CD14-positive monocyte (primary cell): ENCODE measurements around the gene SLC38A6. TPM values are rescaled to one million over a fixed set of nuclear protein-coding genes. Genes with fewer than 3 reads are reported as not detected.

Experiments
- DNase-seq, 3 donors: peaks; one replicate each; pipeline ENCODE4 v3.0.0-alpha.2; 2011 to 2022
- H2AFZ ChIP-seq: 2 replicates; pipeline ENCODE4 v1.6.0; 2012; ENCODE audit warnings: mild to moderate bottlenecking, low read depth, low read length, inconsistent platforms; ENCODE audit not compliant: insufficient read depth, poor library complexity, severe bottlenecking
- H3K27ac ChIP-seq, 2 donors: 1 replicate in 1 of 2; 2 replicates in 1 of 2; pipeline ENCODE4 v1.5.1; 2012 to 2013; ENCODE audit warnings: low read length in 2 of 2, control low read depth in 1 of 2, inconsistent platforms in 1 of 2, low read depth in 1 of 2, mild to moderate bottlenecking in 1 of 2
- H3K27me3 ChIP-seq, 2 donors: one replicate each; pipeline versions ENCODE4 v1.6.0 to v1.6.1; 2011 to 2013; ENCODE audit warnings: low read length in 2 of 2; ENCODE audit not compliant: control insufficient read depth in 2 of 2, insufficient read depth in 2 of 2
- H3K36me3 ChIP-seq, 2 donors: replicated peaks in 1 of 2; 1 replicate in 1 of 2; 2 replicates in 1 of 2; pipeline versions ENCODE4 v1.5.1 to v1.6.1; 2012 to 2013; ENCODE audit warnings: low read length in 2 of 2, control low read depth in 1 of 2, inconsistent platforms in 1 of 2, mild to moderate bottlenecking in 1 of 2; ENCODE audit not compliant: insufficient read depth in 2 of 2, control insufficient read depth in 1 of 2
- H3K4me1 ChIP-seq, 2 donors: 1 replicate in 1 of 2; 2 replicates in 1 of 2; pipeline versions ENCODE4 v1.5.1 to v1.6.1; 2012 to 2013; ENCODE audit warnings: low read length in 2 of 2, control low read depth in 1 of 2, inconsistent platforms in 1 of 2, mild to moderate bottlenecking in 1 of 2, moderate library complexity in 1 of 2; ENCODE audit not compliant: insufficient read depth in 2 of 2, control insufficient read depth in 1 of 2
- H3K4me2 ChIP-seq: replicated peaks from 2 replicates; pipeline ENCODE3; 2012; ENCODE audit warnings: low read length, moderate library complexity, mild to moderate bottlenecking; ENCODE audit not compliant: poor library complexity, severe bottlenecking; ENCODE audit errors: extremely low read depth
- H3K4me3 ChIP-seq, 3 experiments: fragments of 200-600 bp in 1 of 3; sonication (generic) in 1 of 3; replicated peaks in 1 of 3; 1 replicate in 2 of 3; 2 replicates in 1 of 3; pipeline ENCODE4 v1.5.1; 2011 to 2013; ENCODE audit warnings: low read length in 3 of 3, mild to moderate bottlenecking in 3 of 3, control low read depth in 2 of 3, low read depth in 2 of 3, inconsistent platforms in 1 of 3, moderate library complexity in 1 of 3
- H3K79me2 ChIP-seq: 2 replicates; pipeline ENCODE4 v1.6.0; 2012; ENCODE audit warnings: mild to moderate bottlenecking, control low read depth, inconsistent platforms, low read length, moderate library complexity; ENCODE audit not compliant: insufficient read depth
- H3K9ac ChIP-seq: 2 replicates; pipeline ENCODE4 v1.6.0; 2017; ENCODE audit warnings: low read length, mild to moderate bottlenecking; ENCODE audit not compliant: insufficient read depth, poor library complexity, severe bottlenecking
- H3K9me3 ChIP-seq, 2 donors: replicated peaks in 1 of 2; 1 replicate in 1 of 2; 2 replicates in 1 of 2; pipeline versions ENCODE4 v1.5.1 to v1.6.1; 2012 to 2013; ENCODE audit warnings: low read length in 2 of 2, control low read depth in 1 of 2; ENCODE audit not compliant: control insufficient read depth in 1 of 2, insufficient read depth in 1 of 2
- H4K20me1 ChIP-seq: 2 replicates; pipeline ENCODE4 v1.6.0; 2012; ENCODE audit warnings: mild to moderate bottlenecking, low read length, control low read depth, moderate library complexity; ENCODE audit not compliant: insufficient read depth
- H3K27ac Mint-ChIP-seq, 7 donors: one replicate each; pipeline ENCODE4 v1.8.0; 2020; ENCODE audit warnings: mild to moderate bottlenecking in 7 of 7, mixed read lengths in 7 of 7, moderate library complexity in 6 of 7, inconsistent platforms in 2 of 7
- H3K27me3 Mint-ChIP-seq, 3 donors: one replicate each; pipeline ENCODE4 v1.8.0; 2021 to 2022; ENCODE audit warnings: low read depth in 3 of 3, mild to moderate bottlenecking in 3 of 3, mixed read lengths in 3 of 3, moderate library complexity in 3 of 3, inconsistent platforms in 1 of 3
- H3K36me3 Mint-ChIP-seq, 2 donors: one replicate each; pipeline ENCODE4 v1.8.0; 2020; ENCODE audit warnings: mixed read lengths in 2 of 2, inconsistent platforms in 1 of 2, mild to moderate bottlenecking in 1 of 2
- H3K4me1 Mint-ChIP-seq: one replicate; pipeline ENCODE4 v1.8.0; 2020; ENCODE audit warnings: mild to moderate bottlenecking, mixed read lengths
- H3K4me3 Mint-ChIP-seq, 2 donors: one replicate each; pipeline ENCODE4 v1.8.0; 2020; ENCODE audit warnings: mild to moderate bottlenecking in 2 of 2, mixed read lengths in 2 of 2, moderate library complexity in 1 of 2
- H3K9me3 Mint-ChIP-seq, 7 donors: one replicate each; pipeline ENCODE4 v1.8.0; 2020 to 2022; ENCODE audit warnings: mixed read lengths in 7 of 7, mild to moderate bottlenecking in 6 of 7, moderate library complexity in 6 of 7, inconsistent platforms in 2 of 7
- WGBS: methylation state at CpG from one replicate; pipeline ENCODE4 v1.1.5; 2013; ENCODE audit warnings: missing lambda C conversion rate; ENCODE audit not compliant: insufficient coverage; 5-methylcytosine and 5-hydroxymethylcytosine counted together
- intact Hi-C, 2 donors: fragments of 100-400 bp; cut with micrococcal nuclease; formaldehyde crosslinking; loops; one replicate each; pipeline versions ENCODE4 v1.15.0 to v1.15.1; 2023
- polyA plus RNA-seq, 3 donors: library from polyadenylated mRNA; depleted of rRNA in 1 of 3; unstranded in 2 of 3; stranded (reverse) in 1 of 3; fragments of 300-500 nt in 2 of 3; fragments of >200 nt in 1 of 3; fragmentation: Illumina TruSeq in 2 of 3; gene quantifications; 1 replicate in 2 of 3; 2 replicates in 1 of 3; pipeline ENCODE4 v1.2.3, GENCODE V29; 2012 to 2021
- TF ChIP-seq, protein P1 (sequence below): fragments of 200-600 bp; IDR thresholded peaks from one replicate; pipeline ENCODE4 v1.8.0; 2022; ENCODE audit warnings: antibody characterized with exemption, mild to moderate bottlenecking

Gene SLC38A6
- polyA plus RNA-seq, 3 donors: 10.3 to 15.9 (median 14.0) TPM

DNA sequence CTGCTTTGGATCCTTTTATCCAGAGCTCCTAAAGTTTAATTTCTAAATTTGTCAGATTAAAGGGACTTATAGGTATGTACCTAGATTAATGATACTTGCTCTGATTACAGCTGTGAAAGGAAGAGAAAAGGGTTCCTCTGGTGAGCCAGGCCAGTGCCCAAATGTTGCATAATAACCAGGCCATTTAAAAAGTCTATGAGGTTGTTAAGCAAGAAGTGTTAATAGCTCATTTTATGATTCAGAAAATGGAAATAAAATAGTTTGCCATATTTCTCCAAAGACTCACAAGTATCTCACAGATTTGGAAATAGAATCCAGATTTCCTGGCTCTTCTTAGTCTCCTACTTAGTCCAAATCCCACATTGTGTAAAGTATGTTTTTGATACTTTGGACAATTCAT is 67.6 kb downstream of the SLC38A6 start:
- Mint-ChIP-seq H3K27me3 (no peaks in the 10 kb centered on the region), H3K27ac (no peak overlapping the region)
- no peaks in the 10 kb centered on the region for H3K79me2 ChIP-seq

DNA sequence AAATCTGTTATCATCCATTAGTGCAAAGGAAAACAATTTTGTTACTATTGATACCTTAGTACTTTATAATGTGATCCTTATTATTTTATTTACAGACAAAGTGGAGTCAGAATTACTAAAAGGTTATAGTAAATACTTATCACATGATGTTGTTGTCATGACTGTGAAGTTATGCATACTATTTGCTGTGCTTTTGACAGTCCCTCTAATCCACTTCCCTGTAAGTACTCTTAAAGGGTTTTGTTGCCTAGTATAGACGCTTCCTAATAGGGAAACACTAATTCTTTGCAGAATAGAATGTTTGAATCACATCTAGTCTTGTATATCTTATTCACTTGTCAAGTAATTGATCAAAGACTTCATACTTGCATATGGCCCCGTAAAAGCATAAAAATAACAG is 69.4 kb downstream of the SLC38A6 start:
- no peaks in the 10 kb centered on the region for H3K9me3 ChIP-seq
- no peak overlapping the region for H3K4me3 ChIP-seq
- H3K27ac ChIP-seq: no peak overlapping the region
- H3K4me3 Mint-ChIP-seq: no peak overlapping the region
- no peaks in the 10 kb centered on the region for H3K4me1 Mint-ChIP-seq
- H3K79me2 ChIP-seq: no peaks in the 10 kb centered on the region
- H3K36me3 Mint-ChIP-seq: peaks cover 28 to 39% of the 10 kb centered on the region in 2 donors
- no peaks in the 10 kb centered on the region for H3K27me3 Mint-ChIP-seq
- no peaks in the 10 kb centered on the region for H4K20me1 ChIP-seq
- intact Hi-C loops: no loop called here
- H3K9me3 Mint-ChIP-seq: peaks cover 0 to 9% (median 5%) of the 10 kb centered on the region in 7 donors
- no peak overlapping the region for H3K4me2 ChIP-seq
- no peak for DNase-seq
- H3K27ac Mint-ChIP-seq: no peak overlapping the region
- peaks cover 2 to 25% of the 10 kb centered on the region in 2 donors for H3K36me3 ChIP-seq
- no peak overlapping the region for H3K9ac ChIP-seq
- H3K27me3 ChIP-seq: no peaks in the 10 kb centered on the region
- no CpG with 5 or more reads among the region's 2 CpGs for WGBS
- no peak overlapping the region for H2AFZ ChIP-seq
- no peaks in the 10 kb centered on the region for H3K4me1 ChIP-seq
- TF ChIP-seq, protein P1, sequence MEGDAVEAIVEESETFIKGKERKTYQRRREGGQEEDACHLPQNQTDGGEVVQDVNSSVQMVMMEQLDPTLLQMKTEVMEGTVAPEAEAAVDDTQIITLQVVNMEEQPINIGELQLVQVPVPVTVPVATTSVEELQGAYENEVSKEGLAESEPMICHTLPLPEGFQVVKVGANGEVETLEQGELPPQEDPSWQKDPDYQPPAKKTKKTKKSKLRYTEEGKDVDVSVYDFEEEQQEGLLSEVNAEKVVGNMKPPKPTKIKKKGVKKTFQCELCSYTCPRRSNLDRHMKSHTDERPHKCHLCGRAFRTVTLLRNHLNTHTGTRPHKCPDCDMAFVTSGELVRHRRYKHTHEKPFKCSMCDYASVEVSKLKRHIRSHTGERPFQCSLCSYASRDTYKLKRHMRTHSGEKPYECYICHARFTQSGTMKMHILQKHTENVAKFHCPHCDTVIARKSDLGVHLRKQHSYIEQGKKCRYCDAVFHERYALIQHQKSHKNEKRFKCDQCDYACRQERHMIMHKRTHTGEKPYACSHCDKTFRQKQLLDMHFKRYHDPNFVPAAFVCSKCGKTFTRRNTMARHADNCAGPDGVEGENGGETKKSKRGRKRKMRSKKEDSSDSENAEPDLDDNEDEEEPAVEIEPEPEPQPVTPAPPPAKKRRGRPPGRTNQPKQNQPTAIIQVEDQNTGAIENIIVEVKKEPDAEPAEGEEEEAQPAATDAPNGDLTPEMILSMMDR: no peak

More for the DNA sequence above, 67.6 kb downstream of the SLC38A6 start:
- Histone ChIP-seq H3K9me3 (no peaks in the 10 kb centered on the region), H3K27me3 (no peaks in the 10 kb centered on the region), H4K20me1 (no peaks in the 10 kb centered on the region), H3K4me2 (no peak overlapping the region), H3K9ac (no peak overlapping the region), H2AFZ (no peak overlapping the region), H3K4me1 (no peaks in the 10 kb centered on the region), H3K36me3 (peaks cover 2 to 25% of the 10 kb centered on the region in 2 donors), H3K27ac (no peak overlapping the region), H3K4me3 (no peak overlapping the region)
- intact Hi-C loops: no loop called here
- H3K4me1 Mint-ChIP-seq: no peaks in the 10 kb centered on the region
- TF ChIP-seq, protein P1: no peak
- no peak for DNase-seq
- H3K4me3 Mint-ChIP-seq: no peak overlapping the region
- peaks cover 0 to 3% (median 2%) of the 10 kb centered on the region in 7 donors for H3K9me3 Mint-ChIP-seq
- peaks cover 26 to 29% of the 10 kb centered on the region in 2 donors for H3K36me3 Mint-ChIP-seq
